NOMO-1 treated with DMSO at 0.1 percent for 48 hours (cell line): ENCODE results near the gene SUGCT.

Source experiments
- DNase-seq: peaks from one replicate; lab custom pipeline; 2025; ENCODE audit not compliant: unreplicated experiment; lab: John Stamatoyannopoulos, UW

SUGCT gene

DNA sequence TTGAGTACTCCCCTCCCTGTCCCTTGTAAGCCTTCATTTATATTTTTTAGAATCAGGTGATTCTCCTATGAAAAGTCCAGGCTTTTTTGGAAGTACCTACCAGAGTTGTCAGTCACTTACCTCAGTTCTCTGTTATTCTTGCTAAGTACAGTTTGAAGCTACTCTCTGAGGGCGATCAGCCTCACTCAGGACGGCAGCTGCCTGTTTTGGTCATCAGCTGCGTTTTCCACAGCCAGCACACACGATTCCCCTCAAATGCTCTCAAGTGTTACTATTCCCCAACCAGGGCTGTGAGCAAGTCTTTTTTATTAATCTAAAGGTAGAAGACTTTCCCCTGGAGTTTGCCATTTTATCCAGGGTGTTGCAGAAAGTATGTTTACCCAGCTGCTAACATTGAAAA, 328.6 kb downstream of the SUGCT start:
- DNase-seq = no peak

DNA sequence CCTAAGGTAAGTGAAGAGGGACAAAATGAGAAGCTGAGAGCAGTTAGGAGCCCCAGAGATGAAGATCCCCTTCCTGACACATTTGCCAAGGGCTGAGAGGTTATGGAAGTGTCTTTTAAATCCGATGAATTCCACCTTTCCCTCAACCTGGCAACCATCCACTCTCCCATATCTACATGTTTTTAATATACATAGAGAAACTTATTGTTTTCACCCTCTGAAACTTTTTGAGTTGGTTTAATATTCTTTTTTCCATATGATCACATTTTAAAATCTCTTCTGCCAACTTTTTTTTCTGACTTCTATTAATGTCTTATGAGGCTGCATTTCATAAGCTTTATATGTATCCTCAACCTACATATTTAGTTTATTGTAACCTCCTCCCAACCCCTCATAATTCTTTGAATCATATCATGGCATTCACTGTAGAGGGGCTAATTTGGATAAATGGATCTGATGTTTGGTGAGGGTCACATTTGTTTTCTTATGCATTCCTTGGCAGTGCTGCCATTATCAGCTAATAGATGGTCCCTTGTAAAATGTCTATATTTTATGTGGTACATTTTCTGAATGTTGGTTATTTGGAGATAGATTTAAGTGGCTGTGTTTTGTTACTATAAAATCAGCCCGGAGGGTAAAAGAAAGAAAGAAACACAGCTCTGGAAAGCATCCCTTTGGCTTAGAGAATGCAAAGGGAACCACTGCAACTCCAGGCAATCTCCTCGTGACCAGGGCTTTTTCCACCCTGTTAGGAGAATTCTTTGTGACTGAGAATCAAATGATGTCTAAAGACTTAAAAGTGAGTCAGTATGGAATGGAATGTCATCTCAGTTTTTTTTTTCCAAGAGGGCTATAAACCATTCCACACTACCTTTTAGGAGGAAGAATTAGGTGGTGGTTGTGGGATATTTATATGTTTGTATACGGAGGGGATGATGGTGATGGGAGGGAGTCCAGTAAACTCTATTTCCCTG, 334.4 kb downstream of the SUGCT start:
- no peak for DNase-seq

DNA sequence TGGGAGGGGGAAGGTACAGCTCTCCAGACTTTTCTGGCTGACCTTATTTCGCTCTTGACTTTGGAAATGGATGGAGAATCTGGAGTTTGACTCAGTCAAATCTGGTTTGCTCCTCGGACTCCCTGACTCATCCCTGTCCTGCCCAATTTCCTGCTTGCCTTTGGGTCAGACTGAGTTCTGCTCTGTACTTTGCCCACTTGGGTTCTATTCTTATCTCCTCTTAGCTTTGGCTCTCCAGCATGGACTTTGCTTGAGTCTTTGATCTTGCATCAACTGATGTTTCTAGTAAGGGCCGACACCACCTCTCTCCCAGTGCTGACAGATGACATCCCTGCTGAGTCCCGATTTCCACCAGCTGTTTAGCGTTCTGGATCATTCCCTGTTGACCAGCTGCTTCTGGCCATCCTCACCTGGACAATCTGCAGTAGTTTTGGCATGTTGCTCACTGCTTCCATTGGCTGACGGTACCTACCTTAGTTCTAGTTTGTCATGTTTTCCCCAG, 335.3 kb downstream of the SUGCT start:
- no peak for DNase-seq

DNA sequence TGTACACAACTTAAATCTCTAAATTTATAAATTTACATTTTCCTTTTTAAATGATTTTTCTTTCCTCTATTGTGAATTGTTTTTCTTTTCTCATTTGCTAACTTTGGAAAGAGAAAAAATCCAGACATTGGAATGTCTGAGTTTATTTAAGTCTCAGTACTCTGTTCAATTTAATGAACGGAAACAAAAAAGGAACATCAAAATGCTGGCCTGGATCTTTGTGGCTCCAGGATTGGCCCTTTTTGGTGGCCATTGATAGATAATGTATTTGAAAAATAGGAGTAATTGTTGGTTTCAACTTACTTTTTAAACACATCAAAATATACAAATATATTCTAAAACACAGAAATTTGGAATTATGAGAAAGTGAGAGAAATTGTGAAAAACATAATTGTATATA, 336.0 kb downstream of the SUGCT start:
- no peak for DNase-seq

DNA sequence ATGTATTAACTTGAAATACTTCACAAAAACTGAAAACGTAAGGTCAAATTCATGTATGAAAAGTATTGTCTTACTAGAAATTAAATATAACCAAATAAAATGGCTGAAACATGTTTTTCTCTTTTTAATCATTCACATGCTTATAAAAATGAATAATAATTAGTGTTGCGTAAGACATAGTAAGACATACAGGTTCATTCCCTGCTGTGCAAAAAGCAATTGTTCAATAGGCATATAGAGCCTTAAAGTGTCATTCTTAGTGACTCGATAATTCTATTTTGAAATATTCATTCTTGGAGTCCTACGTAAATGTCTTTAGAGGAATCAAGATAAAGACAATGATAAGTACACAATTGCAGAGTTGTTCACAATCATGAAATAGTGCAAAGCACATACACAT, 337.1 kb downstream of the SUGCT start:
- no peak for DNase-seq

DNA sequence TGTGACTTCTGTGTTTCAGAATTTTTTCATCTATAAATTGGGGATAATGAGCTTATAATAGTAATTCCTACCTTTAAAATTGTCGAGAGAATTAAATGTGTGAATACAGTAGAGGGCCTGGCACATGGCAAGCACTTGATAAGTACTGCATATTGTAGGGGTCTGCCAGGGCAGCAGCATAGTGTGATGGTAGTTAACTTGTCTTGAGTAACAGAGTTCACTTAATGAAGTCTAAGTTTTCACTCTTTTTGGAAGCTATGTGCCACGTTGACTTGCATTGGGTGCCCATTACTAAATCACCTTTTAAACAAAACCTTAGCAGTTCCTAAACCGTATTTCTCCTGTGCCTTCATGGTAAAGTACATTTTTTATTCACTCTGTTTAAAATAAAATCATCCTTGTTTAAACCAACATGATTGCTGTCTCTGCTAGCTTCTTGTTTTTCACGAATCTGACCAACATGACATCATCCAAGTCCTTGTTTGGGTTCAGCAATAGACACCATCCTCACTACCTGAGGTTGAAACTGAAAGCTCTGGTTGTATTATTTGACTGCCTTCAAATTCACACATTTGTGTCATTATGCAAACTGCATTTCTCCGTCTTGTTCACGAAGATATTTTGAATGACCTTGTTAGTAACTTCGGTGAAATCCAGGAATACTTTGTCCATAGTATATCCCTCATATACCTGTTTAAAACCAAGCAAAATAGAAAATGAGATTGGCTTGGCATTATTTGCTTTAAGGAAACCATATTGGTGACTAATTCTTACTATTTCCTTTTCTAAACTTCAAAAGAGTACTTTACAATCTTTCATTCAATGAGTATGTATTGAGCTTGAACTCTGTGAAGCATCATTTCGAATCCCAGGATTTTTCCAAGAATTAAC, 340.2 kb downstream of the SUGCT start:
- DNase-seq = no peak

DNA sequence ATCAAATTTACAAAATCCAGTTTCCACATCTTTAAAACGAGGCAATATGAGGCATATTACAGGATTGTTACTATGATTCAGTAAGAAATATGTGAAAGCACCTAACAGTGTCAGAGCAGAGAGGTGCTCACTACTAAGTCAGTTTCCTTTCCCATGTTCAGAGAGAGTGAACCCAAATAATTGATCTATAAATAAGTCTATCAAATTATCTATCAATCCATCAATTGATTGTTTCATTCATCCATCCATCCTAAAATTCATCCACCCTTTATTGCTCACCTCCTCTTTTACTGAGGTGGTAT, 340.8 kb downstream of the SUGCT start:
- no peak for DNase-seq

DNA sequence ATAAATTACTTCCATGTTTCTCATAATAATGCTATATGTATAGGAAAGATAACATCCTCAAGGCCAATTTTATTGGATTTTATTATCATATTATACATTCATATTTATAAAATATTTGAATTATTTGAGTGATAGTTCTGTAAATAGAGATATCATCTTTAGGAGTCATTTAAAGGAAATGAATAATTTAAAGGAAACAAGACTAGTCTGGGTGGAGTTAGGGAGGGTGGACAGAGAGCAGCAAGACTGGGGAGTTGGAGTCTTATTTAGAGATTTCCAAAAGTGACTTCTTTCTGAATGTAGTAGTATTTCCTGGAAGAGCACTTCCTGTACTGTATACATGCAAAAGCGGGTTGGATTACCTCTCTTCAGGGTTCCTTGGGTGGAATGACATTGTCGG, 342.3 kb downstream of the SUGCT start:
- DNase-seq = no peak

DNA sequence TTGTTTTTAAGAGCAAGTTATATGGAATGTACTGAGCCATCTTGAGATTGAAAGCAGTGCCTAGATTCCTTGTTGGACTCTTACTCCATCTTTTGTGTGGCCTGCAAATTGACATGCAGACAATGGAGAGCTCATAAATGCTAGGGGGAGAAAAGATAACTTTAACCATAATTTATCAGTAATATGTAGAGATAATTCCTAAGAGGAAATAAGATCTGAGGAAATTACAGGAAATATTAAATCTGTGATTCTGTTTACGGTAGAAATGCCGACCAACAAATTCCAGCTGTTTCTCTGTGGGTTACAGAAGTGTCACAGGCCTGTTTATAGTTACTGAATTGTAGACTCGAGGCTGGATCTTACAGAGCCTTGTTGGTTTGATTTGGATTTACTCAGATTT, 348.0 kb downstream of the SUGCT start:
- no peak for DNase-seq

DNA sequence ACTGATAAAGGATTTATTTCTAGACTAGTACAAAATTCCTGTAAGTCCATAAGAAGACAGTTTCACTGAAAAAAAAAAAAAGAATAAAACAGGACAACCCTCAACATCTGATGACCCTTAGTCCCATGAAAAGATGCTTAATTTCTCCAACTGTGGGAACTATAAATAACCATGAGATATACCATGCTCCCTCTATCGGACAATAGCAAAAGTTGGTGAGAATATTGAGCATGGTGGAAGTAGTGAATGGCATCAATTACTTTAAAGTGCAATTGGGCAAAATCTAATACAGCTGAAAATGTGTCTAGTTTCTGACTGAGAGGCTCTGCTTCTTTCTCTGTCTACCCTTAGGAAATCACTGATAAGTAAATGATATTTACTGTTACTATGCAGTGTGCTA, 348.8 kb downstream of the SUGCT start:
- peak; percentile 13 for DNase-seq

DNA sequence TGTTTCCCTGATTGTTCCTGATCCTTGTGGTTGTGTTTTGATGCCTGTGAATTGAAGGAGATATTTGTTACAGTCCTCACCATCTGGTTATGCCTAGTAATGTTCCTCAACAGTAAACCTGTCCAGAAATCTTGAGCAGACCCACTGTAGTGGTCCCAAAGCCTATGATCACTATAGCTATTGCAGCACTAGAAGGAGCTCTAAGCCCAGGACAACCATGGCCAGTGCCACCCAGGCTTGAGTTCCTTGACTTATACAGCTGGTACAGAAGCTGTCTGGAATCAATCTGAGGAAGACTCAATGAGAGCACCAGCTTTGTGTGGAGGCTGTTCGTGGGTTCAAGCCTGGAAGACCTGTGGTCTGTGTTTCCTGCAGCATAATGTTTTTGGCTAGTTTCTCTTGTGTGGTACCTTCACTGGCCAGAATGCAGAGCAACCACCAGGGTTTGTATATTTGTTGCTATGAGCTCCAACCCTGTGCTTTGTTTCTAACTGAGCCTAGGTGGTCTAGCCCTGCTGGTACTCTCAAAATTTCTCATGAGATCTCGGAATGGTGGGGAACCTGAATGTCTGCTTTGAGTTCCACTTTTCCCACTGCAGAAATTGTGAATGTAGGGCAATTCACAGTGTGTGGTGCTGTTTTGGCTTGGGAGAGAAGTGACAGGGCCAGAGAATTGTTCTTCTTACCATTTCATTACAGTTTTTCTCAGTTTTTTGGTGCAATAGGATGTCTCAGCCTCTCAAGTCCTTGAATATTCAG, 355.2 kb downstream of the SUGCT start:
- no peak for DNase-seq

DNA sequence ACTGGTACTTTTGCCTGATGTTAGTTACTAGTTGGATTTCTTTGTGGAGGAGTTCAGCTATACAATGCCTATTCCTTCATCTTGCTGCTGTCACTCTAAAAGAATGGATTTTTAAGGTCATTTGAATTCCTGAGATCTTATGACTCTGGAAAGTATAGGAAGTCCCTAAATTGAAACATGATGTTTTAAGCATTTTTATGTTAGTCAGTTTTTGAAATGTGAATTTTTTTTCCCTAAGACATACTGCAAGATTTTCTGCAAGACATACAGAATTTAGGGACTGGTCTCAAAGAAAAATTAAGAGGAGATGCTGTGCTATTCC, 355.8 kb downstream of the SUGCT start:
- DNase-seq = no peak

DNA sequence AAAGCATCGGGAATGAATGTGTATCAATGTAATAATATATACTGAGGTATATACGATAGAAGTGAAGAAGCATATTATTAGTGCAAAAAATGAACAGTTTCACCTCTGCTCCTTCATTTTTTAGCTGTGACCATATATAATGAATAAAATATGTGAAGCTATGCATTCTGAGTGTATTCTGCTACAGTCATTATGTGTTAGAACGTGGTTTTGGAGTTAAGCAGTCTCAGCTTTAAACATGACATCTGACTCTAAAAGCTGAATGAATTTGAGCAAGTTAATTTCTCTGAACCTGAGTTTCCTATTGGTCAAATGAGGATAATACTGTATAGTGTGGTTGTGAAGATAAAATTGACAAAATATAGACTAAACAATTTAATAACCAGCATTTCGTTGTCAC, 358.1 kb downstream of the SUGCT start:
- no peak for DNase-seq

DNA sequence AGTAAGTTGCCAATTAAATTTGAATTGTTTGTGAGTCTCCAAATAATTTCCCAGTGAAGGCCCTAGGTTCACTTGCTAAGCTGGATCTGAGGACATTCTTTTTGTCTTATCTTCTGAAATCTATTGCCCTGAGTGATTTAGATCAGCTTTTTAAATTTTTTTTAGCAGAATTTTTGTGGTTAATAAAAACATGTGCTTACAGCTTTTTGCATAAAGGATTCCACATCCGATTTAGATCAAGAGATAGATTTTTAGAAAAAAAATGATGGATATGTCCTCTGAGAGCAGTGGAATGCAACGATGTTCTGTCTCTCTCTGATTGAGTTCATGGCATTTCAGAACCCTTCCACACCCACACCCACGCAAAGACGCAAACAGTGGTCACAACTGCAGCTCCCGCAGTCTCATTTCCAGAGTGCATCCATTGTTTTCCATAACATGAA, 358.8 kb downstream of the SUGCT start:
- DNase-seq = no peak

DNA sequence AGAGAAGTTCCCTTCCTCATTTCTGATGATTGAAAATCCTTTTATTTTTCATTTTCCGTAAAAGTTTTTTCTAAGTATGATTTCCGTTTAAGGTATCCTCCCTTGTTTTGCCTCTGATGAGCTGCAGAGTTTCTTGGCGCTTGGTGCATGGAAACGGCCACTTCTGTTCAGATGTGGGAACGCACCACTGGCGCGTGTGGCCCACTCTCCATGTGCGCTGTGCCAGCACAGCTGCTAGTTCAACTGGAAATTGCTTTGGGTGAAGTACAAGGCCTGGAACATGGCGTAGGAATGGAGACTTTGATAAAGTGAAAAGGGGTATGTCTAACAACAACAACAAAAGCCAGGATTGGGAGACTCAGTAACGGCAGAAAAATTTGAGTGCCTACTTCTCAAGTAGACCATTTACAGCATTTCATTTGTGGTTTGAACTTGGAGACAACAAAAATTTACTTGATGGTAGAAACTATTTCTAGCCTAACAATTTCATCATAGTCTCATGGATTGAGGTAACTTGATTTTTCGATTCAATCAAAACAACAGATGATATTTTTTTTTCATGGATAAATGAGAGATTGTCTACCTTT, 364.2 kb downstream of the SUGCT start:
- no peak for DNase-seq

DNA sequence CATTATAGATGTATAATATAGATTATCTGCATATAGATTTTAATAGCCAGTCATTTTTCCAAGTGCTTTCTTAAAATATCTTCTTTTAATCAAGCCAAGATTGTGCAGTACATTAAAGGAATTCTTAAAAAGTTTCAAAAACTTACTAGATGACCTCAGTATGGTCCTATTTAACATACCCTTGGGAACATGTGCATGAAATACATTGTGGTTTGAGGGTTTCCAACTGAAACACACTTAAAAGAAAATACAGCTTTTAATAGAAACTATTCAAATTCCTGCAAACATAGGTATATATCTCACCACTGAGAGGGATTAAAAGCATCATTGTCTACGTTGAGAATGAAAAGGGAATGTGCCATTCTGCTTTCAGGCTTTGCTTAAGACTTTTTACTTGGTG, 364.9 kb downstream of the SUGCT start:
- DNase-seq = no peak

DNA sequence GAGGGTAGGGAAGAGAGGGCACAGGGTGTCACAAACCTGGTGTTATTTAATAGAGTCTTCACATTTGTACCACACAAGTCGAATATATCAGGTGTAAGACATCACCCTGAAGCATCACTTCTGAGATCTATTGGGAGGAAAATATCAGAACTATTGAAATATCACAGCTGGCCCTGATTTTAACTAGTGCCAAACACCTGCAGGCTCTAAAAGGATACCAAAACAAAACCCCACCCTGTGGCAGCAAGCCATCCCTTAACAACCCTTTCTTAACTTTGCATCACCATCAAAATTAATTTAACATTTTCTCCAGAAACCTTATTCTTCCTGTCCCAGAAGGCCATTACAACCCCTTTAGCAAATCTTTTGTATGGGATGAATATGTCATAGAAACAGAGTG, 365.4 kb downstream of the SUGCT start:
- DNase-seq = no peak

DNA sequence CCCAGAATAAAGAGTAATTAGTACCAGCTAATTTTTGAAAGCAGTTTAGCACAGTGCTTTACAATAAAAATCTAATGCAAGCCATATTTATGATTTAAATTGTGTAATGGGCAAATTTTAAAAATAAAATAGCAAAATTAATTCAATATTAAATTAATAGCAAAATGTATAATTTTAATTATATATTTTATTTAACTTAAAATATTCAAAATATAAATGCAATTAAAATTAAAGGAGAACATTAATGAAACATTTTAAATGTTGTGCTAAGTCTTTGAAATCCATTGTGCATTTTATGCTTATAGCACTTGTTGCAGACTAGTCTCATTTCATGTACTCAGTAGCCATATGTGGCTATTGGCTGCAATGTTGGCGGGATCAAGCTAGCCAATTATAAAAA, 367.6 kb downstream of the SUGCT start:
- DNase-seq = no peak

DNA sequence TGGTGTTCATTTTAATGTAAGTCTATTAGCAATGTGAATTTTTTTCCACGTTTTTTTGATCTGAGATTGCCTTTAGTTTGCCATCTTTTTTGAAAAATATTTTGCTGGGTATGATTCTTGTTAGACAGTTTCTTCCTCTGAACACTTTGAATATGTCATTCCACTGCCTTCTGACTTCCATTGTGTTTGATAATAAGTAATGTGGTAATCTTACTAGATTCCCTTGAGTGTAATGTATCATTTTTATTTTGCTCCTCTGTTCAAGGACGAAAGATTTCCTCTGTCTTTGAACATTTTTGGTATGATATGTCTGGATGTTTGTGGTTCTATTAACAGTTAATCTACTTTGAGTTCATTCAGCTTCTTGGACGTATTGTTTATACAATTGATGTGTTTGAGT, 371.4 kb downstream of the SUGCT start:
- no peak for DNase-seq

DNA sequence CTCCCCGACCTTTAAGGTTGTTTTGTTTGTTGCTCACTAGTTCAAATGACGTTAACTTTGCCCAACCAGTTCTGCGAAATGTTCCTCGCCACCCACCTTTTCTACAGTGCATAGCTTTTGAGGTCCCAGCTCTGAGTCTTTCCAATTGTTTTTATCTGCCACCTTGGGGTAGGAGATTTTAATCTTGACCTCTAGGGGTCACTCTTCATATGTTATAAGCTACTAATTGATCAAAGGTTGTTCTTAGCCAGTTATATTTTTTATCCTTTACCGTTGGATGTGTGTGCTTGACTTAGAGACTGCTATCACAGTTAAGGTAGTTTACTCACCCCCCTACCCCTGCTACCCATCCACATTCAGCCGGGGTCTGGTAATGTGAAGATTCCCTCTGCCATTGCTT, 372.4 kb downstream of the SUGCT start:
- peak; percentile 31 for DNase-seq
